Tibial nerve (tissue), 4 donors: ENCODE data around the gene ANKS6.

Experiments used
- EP300 ChIP-seq, 2 donors: sonication (generic); formaldehyde crosslinking; IDR thresholded peaks; one replicate each; pipeline ENCODE4 v1.6.1; 2017; ENCODE audit warnings: antibody characterized with exemption in 2 of 2, mild to moderate bottlenecking in 1 of 2
- POLR2A ChIP-seq, 2 donors: fragments of 450-650 bp; IDR thresholded peaks; one replicate each; pipeline ENCODE4 v1.6.1; 2017; ENCODE audit warnings: antibody characterized with exemption in 2 of 2, mild to moderate bottlenecking in 2 of 2, moderate library complexity in 2 of 2
- TF ChIP-seq, protein P1 (sequence below), 5 experiments: fragments of 200-600 bp in 3 of 5; fragments of 450-650 bp in 2 of 5; sonication (generic) in 3 of 5; IDR thresholded peaks; one replicate each; pipeline ENCODE4 v1.5.1; 2016 to 2019; ENCODE audit warnings: antibody characterized with exemption in 5 of 5, mild to moderate bottlenecking in 3 of 5, moderate library complexity in 2 of 5

DNA sequence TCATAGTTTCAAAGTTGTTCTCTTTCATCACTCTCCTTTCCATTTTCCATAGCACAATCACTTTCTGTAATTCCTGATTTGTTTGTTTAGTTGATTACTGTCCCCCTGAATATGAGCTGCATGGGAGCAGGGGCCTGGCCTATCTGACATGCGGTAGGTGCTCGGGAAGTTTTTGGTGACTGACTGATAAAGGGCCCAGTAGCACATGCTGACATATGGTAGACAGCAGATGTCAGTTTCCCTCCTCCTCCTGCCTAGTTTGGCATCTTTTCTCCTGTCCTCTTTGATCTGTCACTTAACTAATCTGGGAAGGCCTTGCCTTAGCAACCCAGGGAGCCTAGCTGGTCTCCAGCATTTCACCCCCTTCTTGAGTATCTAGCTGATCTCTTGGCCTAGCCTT lies 25.5 kb upstream of the ANKS6 start:
- no peak for TF ChIP-seq POLR2A (IDR thresholded peaks at IDR 0.05)
- TF ChIP-seq, protein P1, sequence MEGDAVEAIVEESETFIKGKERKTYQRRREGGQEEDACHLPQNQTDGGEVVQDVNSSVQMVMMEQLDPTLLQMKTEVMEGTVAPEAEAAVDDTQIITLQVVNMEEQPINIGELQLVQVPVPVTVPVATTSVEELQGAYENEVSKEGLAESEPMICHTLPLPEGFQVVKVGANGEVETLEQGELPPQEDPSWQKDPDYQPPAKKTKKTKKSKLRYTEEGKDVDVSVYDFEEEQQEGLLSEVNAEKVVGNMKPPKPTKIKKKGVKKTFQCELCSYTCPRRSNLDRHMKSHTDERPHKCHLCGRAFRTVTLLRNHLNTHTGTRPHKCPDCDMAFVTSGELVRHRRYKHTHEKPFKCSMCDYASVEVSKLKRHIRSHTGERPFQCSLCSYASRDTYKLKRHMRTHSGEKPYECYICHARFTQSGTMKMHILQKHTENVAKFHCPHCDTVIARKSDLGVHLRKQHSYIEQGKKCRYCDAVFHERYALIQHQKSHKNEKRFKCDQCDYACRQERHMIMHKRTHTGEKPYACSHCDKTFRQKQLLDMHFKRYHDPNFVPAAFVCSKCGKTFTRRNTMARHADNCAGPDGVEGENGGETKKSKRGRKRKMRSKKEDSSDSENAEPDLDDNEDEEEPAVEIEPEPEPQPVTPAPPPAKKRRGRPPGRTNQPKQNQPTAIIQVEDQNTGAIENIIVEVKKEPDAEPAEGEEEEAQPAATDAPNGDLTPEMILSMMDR (IDR thresholded peaks at IDR 0.05): no peak
- TF ChIP-seq EP300 (IDR thresholded peaks at IDR 0.05): no peak
